Keratinocyte (primary cell): ENCODE data around the gene MACROH2A2. TPM values are rescaled to one million over a fixed set of nuclear protein-coding genes. Genes with fewer than 3 reads are reported as not detected.

Experiments
- DNase-seq: peaks from one replicate; pipeline ENCODE4 v3.0.0-alpha.2; 2011; ENCODE audit warnings: low read depth, missing footprints, low spot score
- FAIRE-seq: peaks from 2 replicates; lab custom pipeline; 2011; peaks lifted over from hg19 to GRCh38; lab: Jason Lieb, UNC
- H2AFZ ChIP-seq: 2 replicates; pipeline ENCODE4 v1.6.0; 2012; ENCODE audit warnings: low read length, control low read depth, inconsistent platforms; ENCODE audit not compliant: control insufficient read depth
- H3K27ac ChIP-seq: 2 replicates; pipeline ENCODE4 v1.5.1; 2011; ENCODE audit warnings: low read length; ENCODE audit not compliant: control insufficient read depth, insufficient read depth
- H3K27me3 ChIP-seq: 3 replicates; pipeline ENCODE4 v1.6.0; 2011; ENCODE audit warnings: low read length; ENCODE audit not compliant: control insufficient read depth, insufficient read depth; ENCODE audit errors: extremely low read depth
- H3K36me3 ChIP-seq, 2 experiments: 2 replicates in 1 of 2; 3 replicates in 1 of 2; pipeline ENCODE4 v1.5.1; 2011; ENCODE audit warnings: low read length in 2 of 2, mild to moderate bottlenecking in 1 of 2; ENCODE audit not compliant: control insufficient read depth in 2 of 2, insufficient read depth in 2 of 2; ENCODE audit errors: extremely low read depth in 1 of 2
- H3K4me1 ChIP-seq: 3 replicates; pipeline ENCODE4 v1.5.1; 2011; ENCODE audit warnings: low read length; ENCODE audit not compliant: control insufficient read depth, insufficient read depth; ENCODE audit errors: extremely low read depth
- H3K4me2 ChIP-seq: 3 replicates; pipeline ENCODE4 v1.6.0; 2011; ENCODE audit warnings: low read depth, low read length; ENCODE audit not compliant: control insufficient read depth, insufficient read depth; ENCODE audit errors: extremely low read depth
- H3K4me3 ChIP-seq, 3 experiments: fragments of 200-600 bp in 1 of 3; sonication (generic) in 1 of 3; 2 replicates in 2 of 3; 3 replicates in 1 of 3; pipeline ENCODE4 v1.5.1; 2011 to 2016; ENCODE audit warnings: low read length in 3 of 3, mild to moderate bottlenecking in 3 of 3, control low read depth in 2 of 3, inconsistent platforms in 1 of 3, low read depth in 1 of 3, mixed read lengths in 1 of 3, mixed run types in 1 of 3, moderate library complexity in 1 of 3; ENCODE audit not compliant: control insufficient read depth in 2 of 3, insufficient read depth in 2 of 3; ENCODE audit errors: extremely low read depth in 1 of 3
- H3K79me2 ChIP-seq: 2 replicates; pipeline ENCODE4 v1.6.0; 2012; ENCODE audit warnings: low read length; ENCODE audit not compliant: control insufficient read depth, insufficient read depth
- H3K9ac ChIP-seq: 3 replicates; pipeline ENCODE4 v1.6.0; 2011; ENCODE audit warnings: low read length; ENCODE audit not compliant: control insufficient read depth, insufficient read depth; ENCODE audit errors: extremely low read depth
- H3K9me1 ChIP-seq: 3 replicates; pipeline ENCODE4 v1.6.0; 2011; ENCODE audit warnings: low read length; ENCODE audit not compliant: control insufficient read depth, insufficient read depth; ENCODE audit errors: extremely low read depth
- H3K9me3 ChIP-seq: 2 replicates; pipeline ENCODE4 v1.5.1; 2012; ENCODE audit warnings: low read depth, low read length; ENCODE audit not compliant: control insufficient read depth
- H4K20me1 ChIP-seq: 3 replicates; pipeline ENCODE4 v1.6.0; 2011; ENCODE audit warnings: low read length; ENCODE audit not compliant: control insufficient read depth, insufficient read depth; ENCODE audit errors: extremely low read depth
- EZH2 ChIP-seq: IDR thresholded peaks from one replicate; pipeline ENCODE4 v1.6.1; 2012; ENCODE audit warnings: inconsistent platforms, mild to moderate bottlenecking, low read length, moderate library complexity
- dilution Hi-C: fragments of 300-500 bp; cut with MboI; formaldehyde crosslinking; loops from one replicate; pipeline ENCODE4 v1.7.0; 2020; ENCODE audit warnings: low sequenced_read_pairs; ENCODE audit not compliant: extremely low pct_ligation_motif_present
- polyA plus RNA-seq, 5 experiments: library from polyadenylated mRNA; depleted of rRNA in 3 of 5; stranded (reverse) in 3 of 5; stranded (forward) in 1 of 5; unstranded in 1 of 5; fragments of >200 nt; gene quantifications; 1 replicate in 1 of 5; 2 replicates in 3 of 5; 3 replicates in 1 of 5; pipeline versions ENCODE4 v1.2.1 to v1.2.3, GENCODE V29; 2011 to 2012; ENCODE audit warnings: missing spikeins in 2 of 5, low read depth in 1 of 5, low replicate concordance in 1 of 5
- TF ChIP-seq, protein P1 (sequence below), 3 experiments: IDR thresholded peaks in 1 of 3; conservative IDR thresholded peaks in 1 of 3; optimal IDR thresholded peaks in 1 of 3; 2 replicates in 2 of 3; 3 replicates in 1 of 3; pipeline versions ENCODE3 to v1.5.1; 2011; ENCODE audit warnings: low read length in 3 of 3, mild to moderate bottlenecking in 3 of 3, moderate library complexity in 2 of 3, control low read depth in 1 of 3, inconsistent platforms in 1 of 3; ENCODE audit not compliant: insufficient read depth in 2 of 3; ENCODE audit errors: extremely low read depth in 1 of 3

Gene MACROH2A2
- polyA plus RNA-seq, 1 donor (not counting 4 experiments of a cell fraction or from before 2014, with no cell fraction given), result 11.6 TPM

DNA sequence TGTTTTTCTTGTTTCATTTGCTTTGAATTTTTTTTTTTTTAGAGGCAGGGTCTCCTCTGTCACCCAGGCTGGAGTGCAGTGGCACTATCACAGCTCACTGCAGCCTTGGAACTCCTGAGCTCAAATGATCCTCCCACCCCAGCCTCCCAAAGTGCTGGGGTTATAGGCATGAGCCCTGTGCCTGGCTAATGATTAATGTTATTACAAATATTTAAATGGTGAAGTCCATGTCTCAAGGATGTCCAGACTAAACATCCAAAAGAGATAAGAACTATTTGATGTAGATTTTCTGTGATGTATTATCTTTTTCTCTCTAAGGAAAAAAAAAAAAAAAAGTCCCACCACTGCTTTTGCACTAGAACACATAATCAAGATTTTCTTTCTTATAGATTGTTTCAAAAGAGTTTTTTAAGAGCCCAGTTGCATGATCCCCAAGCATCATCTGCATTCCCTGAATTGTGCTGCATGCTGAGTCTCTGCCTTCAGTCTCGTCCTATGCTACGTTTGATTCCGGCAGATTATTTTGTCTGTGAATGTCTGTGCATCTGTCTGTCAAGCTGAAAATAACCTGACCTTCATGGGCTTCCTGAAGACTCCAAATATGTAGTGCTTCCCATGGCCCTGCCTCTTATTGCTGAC lies 33.4 kb downstream of the MACROH2A2 start:
- Histone ChIP-seq H3K36me3 (no peaks in the 10 kb centered on the region), H3K79me2 (no peaks in the 10 kb centered on the region), H3K4me1 (peaks cover 6% of the 10 kb centered on the region), H3K9me1 (no peaks in the 10 kb centered on the region), H3K9ac (no peak overlapping the region), H3K4me2 (no peak overlapping the region), H3K27me3 (no peaks in the 10 kb centered on the region), H3K9me3 (no peaks in the 10 kb centered on the region), H2AFZ (no peak overlapping the region), H3K4me3 (no peak overlapping the region), H4K20me1 (no peaks in the 10 kb centered on the region), H3K27ac (no peak overlapping the region)
- FAIRE-seq, result no peak
- no peak for DNase-seq
- dilution Hi-C loops, result no loop called here
- no peak for TF ChIP-seq EZH2
- TF ChIP-seq, protein P1, sequence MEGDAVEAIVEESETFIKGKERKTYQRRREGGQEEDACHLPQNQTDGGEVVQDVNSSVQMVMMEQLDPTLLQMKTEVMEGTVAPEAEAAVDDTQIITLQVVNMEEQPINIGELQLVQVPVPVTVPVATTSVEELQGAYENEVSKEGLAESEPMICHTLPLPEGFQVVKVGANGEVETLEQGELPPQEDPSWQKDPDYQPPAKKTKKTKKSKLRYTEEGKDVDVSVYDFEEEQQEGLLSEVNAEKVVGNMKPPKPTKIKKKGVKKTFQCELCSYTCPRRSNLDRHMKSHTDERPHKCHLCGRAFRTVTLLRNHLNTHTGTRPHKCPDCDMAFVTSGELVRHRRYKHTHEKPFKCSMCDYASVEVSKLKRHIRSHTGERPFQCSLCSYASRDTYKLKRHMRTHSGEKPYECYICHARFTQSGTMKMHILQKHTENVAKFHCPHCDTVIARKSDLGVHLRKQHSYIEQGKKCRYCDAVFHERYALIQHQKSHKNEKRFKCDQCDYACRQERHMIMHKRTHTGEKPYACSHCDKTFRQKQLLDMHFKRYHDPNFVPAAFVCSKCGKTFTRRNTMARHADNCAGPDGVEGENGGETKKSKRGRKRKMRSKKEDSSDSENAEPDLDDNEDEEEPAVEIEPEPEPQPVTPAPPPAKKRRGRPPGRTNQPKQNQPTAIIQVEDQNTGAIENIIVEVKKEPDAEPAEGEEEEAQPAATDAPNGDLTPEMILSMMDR (optimal IDR thresholded peaks at IDR 0.05 in 1 of 3, IDR thresholded peaks at IDR 0.05 in 1 of 3, conservative IDR thresholded peaks at IDR 0.05 in 1 of 3; ENCODE audit: extremely low read depth in 1 of 3, insufficient read depth in 2 of 3, low read length in 3 of 3), result no peak

DNA sequence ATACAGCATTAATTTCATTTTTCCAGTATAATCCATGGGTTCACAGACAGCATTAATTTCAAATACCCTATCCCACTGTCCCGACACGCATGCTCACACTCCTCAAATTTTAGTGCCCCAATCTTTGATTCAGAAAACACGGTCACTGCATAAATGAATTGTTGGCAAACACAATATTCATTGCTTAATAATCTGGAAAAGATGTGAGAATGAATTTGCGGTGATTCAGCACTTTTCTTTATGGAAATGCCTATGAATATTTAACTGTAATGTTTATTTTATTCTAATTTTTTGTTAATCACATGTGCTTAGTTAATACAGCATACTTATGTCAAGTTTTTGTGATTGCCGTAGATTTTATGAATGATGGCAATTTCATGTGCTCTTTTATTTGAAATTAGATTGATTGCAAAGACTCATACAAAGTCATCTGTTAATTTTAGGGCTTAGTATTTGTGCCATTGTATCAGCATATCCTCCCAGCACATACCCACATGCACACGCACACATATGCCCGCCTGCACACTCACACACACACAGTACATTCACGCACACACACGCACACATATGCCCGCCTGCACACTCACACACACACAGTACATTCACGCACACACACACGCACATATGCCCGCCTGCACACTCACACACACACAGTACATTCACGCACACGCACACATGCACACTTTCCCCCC lies 35.1 kb downstream of the MACROH2A2 start:
- FAIRE-seq, result no peak
- peaks cover 6% of the 10 kb centered on the region for H3K4me1 ChIP-seq

More for the DNA sequence above, 35.1 kb downstream of the MACROH2A2 start:
- Histone ChIP-seq H3K4me3 (no peak overlapping the region), H3K27ac (no peak overlapping the region), H3K79me2 (no peaks in the 10 kb centered on the region), H3K9me3 (no peaks in the 10 kb centered on the region), H2AFZ (no peak overlapping the region), H3K9me1 (no peaks in the 10 kb centered on the region), H3K27me3 (no peaks in the 10 kb centered on the region), H3K36me3 (peaks cover 2 to 5% of the 10 kb centered on the region in 2 experiments), H4K20me1 (no peaks in the 10 kb centered on the region), H3K4me2 (no peak overlapping the region), H3K9ac (no peak overlapping the region)
- TF ChIP-seq, protein P1 (optimal IDR thresholded peaks at IDR 0.05 in 1 of 3, IDR thresholded peaks at IDR 0.05 in 1 of 3, conservative IDR thresholded peaks at IDR 0.05 in 1 of 3; ENCODE audit: extremely low read depth in 1 of 3, insufficient read depth in 2 of 3, low read length in 3 of 3), result no peak
- no peak for TF ChIP-seq EZH2
- no peak for DNase-seq
- dilution Hi-C loops, result no loop called here
